ENCODE measurements around the gene ATL3. TPM values are rescaled to one million over a fixed set of nuclear protein-coding genes. Genes with fewer than 3 reads are reported as not detected.
"Not testable (repeated sequence)": the region's sequence is repeated elsewhere in the genome, so short reads cannot be mapped to it uniquely, and the experiment has no call there.

ATL3 gene
- total RNA-seq, 1 experiment from 2014 or later: 32.3 TPM

DNA sequence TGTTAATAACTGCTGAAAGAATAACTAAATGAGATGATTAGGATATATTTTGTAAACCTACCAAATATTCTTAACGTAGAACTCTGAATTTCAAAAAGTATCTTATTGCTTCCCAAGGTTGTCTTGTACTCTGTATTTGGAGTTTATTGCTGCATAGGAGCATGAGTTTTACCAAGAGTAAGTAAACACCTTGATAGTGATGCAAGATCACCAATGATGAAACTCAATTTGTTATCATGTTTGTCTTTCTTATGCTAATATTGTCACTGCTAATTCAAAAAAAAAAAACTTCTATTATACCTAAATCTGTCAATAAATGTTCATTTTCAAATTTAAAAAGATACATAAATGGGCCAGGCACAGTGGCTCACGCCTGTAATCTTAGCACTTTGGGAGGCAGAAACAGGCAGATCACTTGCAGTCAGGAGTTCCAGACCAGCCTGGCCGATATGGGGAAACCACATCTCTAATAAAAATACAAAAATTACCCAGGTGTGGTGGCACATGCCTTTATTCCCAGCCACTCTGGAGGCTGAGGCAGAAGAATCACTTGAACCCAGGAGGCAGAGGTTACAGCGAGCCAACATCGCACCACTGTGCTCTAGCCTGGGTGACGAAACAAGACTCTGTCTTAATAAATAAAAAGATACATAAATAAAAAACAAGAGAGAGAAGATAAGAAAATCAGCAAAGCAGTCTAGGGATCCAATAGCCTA is 84.6 kb downstream of the ATL3 start:
- Histone ChIP-seq H4K20me1 (ENCODE audit: insufficient read depth) (no peaks in the 10 kb centered on the region), H3K27me3 (ENCODE audit: insufficient read depth, low read length) (no peaks in the 10 kb centered on the region), H3K4me2 (ENCODE audit: low read length) (no peak overlapping the region), H3K9me3 (ENCODE audit: control insufficient read depth in 1 of 2, insufficient read depth in 1 of 2, low read depth in 1 of 2, low read length in 2 of 2) (peaks cover 0 to 4% of the 10 kb centered on the region in 2 experiments; a peak in 1 of 4 replicates), H3K36me3 (ENCODE audit: control insufficient read depth in 1 of 2, insufficient read depth in 2 of 2, low read length in 2 of 2) (0 out of 4 replicates have a peak, but pooled peaks cover 0 to 7% of the 10 kb centered on the region in 2 experiments), H3K79me2 (ENCODE audit: insufficient read depth, low read length) (no peaks in the 10 kb centered on the region), H3K9me2 (ENCODE audit: insufficient read depth) (no peaks in the 10 kb centered on the region), H3K27ac (ENCODE audit: low read depth, low read length) (no peak overlapping the region), H3K4me1 (ENCODE audit: control insufficient read depth in 1 of 2, insufficient read depth in 2 of 2, low read length in 2 of 2) (peaks cover 0 to 6% of the 10 kb centered on the region in 2 experiments; a peak in 1 of 4 replicates), H3K9ac (ENCODE audit: low read length) (no peak overlapping the region), H2AFZ (ENCODE audit: low read depth, low read length, poor library complexity, severe bottlenecking) (no peak overlapping the region), H3K4me3 (replicated peaks in 1 of 2; ENCODE audit: low read depth in 1 of 2, low read length in 2 of 2) (no peak overlapping the region)
- ChIA-PET RAD21 (ENCODE audit: low non-redundant PET in 1 of 2, low total read pairs in 2 of 2, uncharacterized antibody in 2 of 2, unreplicated experiment in 2 of 2) (no interaction called here), POLR2A (no interaction called here), CTCF (no interaction called here)
- DNase-seq (ENCODE audit: low read depth, low spot score): no peak
- TF ChIP-seq POLR2AphosphoS5 (IDR thresholded peaks at IDR 0.05; ENCODE audit: low read depth, low read length) (no peak), EGR1 (IDR thresholded peaks at IDR 0.05; ENCODE audit: low read depth) (no peak), EZH2 (IDR thresholded peaks at IDR 0.05) (no peak), TCF7L2 (IDR thresholded peaks at IDR 0.05; ENCODE audit: borderline replicate concordance, extremely low read depth, insufficient read depth, insufficient read length) (no peak), EZH2phosphoT487 (IDR thresholded peaks at IDR 0.05; ENCODE audit: borderline replicate concordance) (no peak), JUND (IDR thresholded peaks at IDR 0.05) (no peak), POLR2A (IDR thresholded peaks at IDR 0.05; ENCODE audit: borderline replicate concordance, extremely low read depth, insufficient read depth, insufficient read length) (no peak), ZFX (IDR thresholded peaks at IDR 0.05) (no peak), ELF1 (IDR thresholded peaks at IDR 0.05; ENCODE audit: borderline replicate concordance, low read depth) (no peak)
- no TSS peak for BruUV-seq (replicated peaks)
- intact Hi-C loops (cut with micrococcal nuclease): no loop called here
- ATAC-seq: no peak

DNA sequence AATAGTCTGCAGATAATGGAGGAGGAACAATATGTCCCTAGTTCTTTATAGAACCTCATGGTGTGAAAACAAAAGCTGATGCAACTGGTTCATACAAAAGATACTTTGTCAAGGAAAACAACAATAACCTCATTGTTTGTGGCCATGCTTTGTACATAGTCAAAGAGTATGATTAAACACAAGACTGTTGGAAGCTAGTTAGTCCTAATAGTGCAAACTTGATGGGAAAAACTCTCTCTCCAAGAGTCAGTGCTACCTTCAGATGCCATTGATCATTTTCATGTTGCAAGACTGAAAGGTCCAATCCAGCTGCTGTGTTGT is 87.9 kb downstream of the ATL3 start:
- 0 out of 4 replicates have a peak, but pooled peaks cover 0 to 7% of the 10 kb centered on the region in 2 experiments for H3K36me3 ChIP-seq (ENCODE audit: control insufficient read depth in 1 of 2, insufficient read depth in 2 of 2, low read length in 2 of 2)
- RAD21 ChIA-PET (ENCODE audit: low non-redundant PET in 1 of 2, low total read pairs in 2 of 2, uncharacterized antibody in 2 of 2, unreplicated experiment in 2 of 2): no interaction called here
- H4K20me1 ChIP-seq (ENCODE audit: insufficient read depth): no peaks in the 10 kb centered on the region
- H3K79me2 ChIP-seq (ENCODE audit: insufficient read depth, low read length): no peaks in the 10 kb centered on the region
- no peak for TF ChIP-seq SIN3A (IDR thresholded peaks at IDR 0.05; ENCODE audit: low read depth)
- no peak overlapping the region for H3K4me3 ChIP-seq (replicated peaks in 1 of 2; ENCODE audit: low read depth in 1 of 2, low read length in 2 of 2)
- H2AFZ ChIP-seq (ENCODE audit: low read depth, low read length, poor library complexity, severe bottlenecking): no peak overlapping the region
- BruUV-seq (replicated peaks): no TSS peak
- no peak overlapping the region for H3K9ac ChIP-seq (ENCODE audit: low read length)
- H3K4me1 ChIP-seq (ENCODE audit: control insufficient read depth in 1 of 2, insufficient read depth in 2 of 2, low read length in 2 of 2): peaks cover 0 to 6% of the 10 kb centered on the region in 2 experiments; a peak in 1 of 4 replicates
- H3K9me3 ChIP-seq (ENCODE audit: control insufficient read depth in 1 of 2, insufficient read depth in 1 of 2, low read depth in 1 of 2, low read length in 2 of 2): peaks cover 0 to 4% of the 10 kb centered on the region in 2 experiments; a peak in 1 of 4 replicates
- H3K27me3 ChIP-seq (ENCODE audit: insufficient read depth, low read length): no peaks in the 10 kb centered on the region
- no peaks in the 10 kb centered on the region for H3K9me2 ChIP-seq (ENCODE audit: insufficient read depth)
- intact Hi-C loops (cut with micrococcal nuclease): no loop called here
- CTCF ChIA-PET: interaction anchor here (1.2 to 1.5 kb wide), 2 partner anchors 10 to 23 kb away, joined by 4 to 6 read pairs; no protein-coding TSS in a partner anchor
- H3K27ac ChIP-seq (ENCODE audit: low read depth, low read length): no peak overlapping the region
- ATAC-seq (no peak), DNase-seq (ENCODE audit: low read depth, low spot score) (no peak)
- POLR2A ChIA-PET: no interaction called here
- peak overlapping the region; percentile 4; the same call in 1 of the 2 replicates for H3K4me2 ChIP-seq (ENCODE audit: low read length)

DNA sequence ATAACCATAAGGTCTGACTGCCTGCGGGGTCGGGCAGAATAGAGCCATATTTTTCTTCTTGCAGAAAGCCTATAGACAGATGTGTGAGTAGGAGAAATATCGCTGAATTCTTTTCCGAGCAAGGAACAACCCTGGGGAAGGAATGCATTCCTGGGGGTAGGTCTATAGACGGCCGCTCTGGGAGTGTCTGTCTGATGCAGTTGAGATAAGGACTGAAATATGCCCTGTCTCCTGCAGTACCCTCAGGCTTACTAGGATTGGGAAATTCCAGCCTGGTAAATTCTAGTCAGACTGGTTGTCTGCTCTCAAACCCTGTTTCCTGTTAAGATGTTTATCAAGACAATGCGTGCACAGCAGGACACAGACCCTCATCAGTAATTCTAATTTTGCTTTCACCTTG is 90.0 kb downstream of the ATL3 start:
- H3K4me1 ChIP-seq (ENCODE audit: control insufficient read depth in 1 of 2, insufficient read depth in 2 of 2, low read length in 2 of 2); RAD21 ChIA-PET (ENCODE audit: low non-redundant PET in 1 of 2, low total read pairs in 2 of 2, uncharacterized antibody in 2 of 2, unreplicated experiment in 2 of 2); H3K9ac ChIP-seq (ENCODE audit: low read length); H3K9me3 ChIP-seq (ENCODE audit: control insufficient read depth in 1 of 2, insufficient read depth in 1 of 2, low read depth in 1 of 2, low read length in 2 of 2); H2AFZ ChIP-seq (ENCODE audit: low read depth, low read length, poor library complexity, severe bottlenecking); CTCF ChIA-PET; intact Hi-C loops (cut with micrococcal nuclease); H3K79me2 ChIP-seq (ENCODE audit: insufficient read depth, low read length); DNase-seq (ENCODE audit: low read depth, low spot score); H3K27ac ChIP-seq (ENCODE audit: low read depth, low read length); ATAC-seq; H3K4me3 ChIP-seq (replicated peaks in 1 of 2; ENCODE audit: low read depth in 1 of 2, low read length in 2 of 2); H4K20me1 ChIP-seq (ENCODE audit: insufficient read depth); H3K4me2 ChIP-seq (ENCODE audit: low read length); H3K27me3 ChIP-seq (ENCODE audit: insufficient read depth, low read length); POLR2A ChIA-PET; BruUV-seq (replicated peaks); H3K36me3 ChIP-seq (ENCODE audit: control insufficient read depth in 1 of 2, insufficient read depth in 2 of 2, low read length in 2 of 2); H3K9me2 ChIP-seq (ENCODE audit: insufficient read depth): not testable (repeated sequence)
